Dendritic cell treated with granulocyte-macrophage colony-stimulating factor and Interleukin-4, amounts not matched to agents 40 ng/mL and 50 ng/mL, for 4 days (primary cell): ENCODE measurements around the gene HFE.
"Not testable (repeated sequence)": the region's sequence is repeated elsewhere in the genome, so short reads cannot be mapped to it uniquely, and the experiment has no call there.

Source experiments
- H3K27ac Mint-ChIP-seq: one replicate; pipeline ENCODE4 v1.8.0; 2022; ENCODE audit warnings: mild to moderate bottlenecking, mixed read lengths
- H3K27me3 Mint-ChIP-seq: one replicate; pipeline ENCODE4 v1.8.0; 2022; ENCODE audit warnings: mild to moderate bottlenecking, mixed read lengths
- H3K36me3 Mint-ChIP-seq: one replicate; pipeline ENCODE4 v1.8.0; 2022; ENCODE audit warnings: low read depth, mixed read lengths
- H3K4me1 Mint-ChIP-seq: one replicate; pipeline ENCODE4 v1.8.0; 2022; ENCODE audit warnings: low read depth, mixed read lengths
- H3K4me3 Mint-ChIP-seq: one replicate; pipeline ENCODE4 v1.8.0; 2022; ENCODE audit warnings: mild to moderate bottlenecking, moderate library complexity, mixed read lengths
- H3K9me3 Mint-ChIP-seq: one replicate; pipeline ENCODE4 v1.8.0; 2022; ENCODE audit warnings: mixed read lengths
- intact Hi-C: fragments of 100-400 bp; cut with micrococcal nuclease; formaldehyde crosslinking; loops from one replicate; pipeline ENCODE4 v1.15.0; 2022

The HFE gene

GRCh38 chr6:26087284-26088115 lies at the start of gene HFE:
Gene HFE, plus strand, starts transcription at chr6:26087429. Its CDS starts 12 bp downstream, at chr6:26087441.
- H3K4me1 Mint-ChIP-seq = peaks cover 34% of the 10 kb centered on the region
- H3K9me3 Mint-ChIP-seq = peaks cover 2% of the 10 kb centered on the region
- intact Hi-C loops = no loop called here
- peaks cover 8% of the 10 kb centered on the region for H3K27me3 Mint-ChIP-seq
- peaks cover 20% of the 10 kb centered on the region for H3K36me3 Mint-ChIP-seq
- peak within 1 kb of the TSS; percentile 94 for H3K27ac Mint-ChIP-seq
- peak within 1 kb of the TSS; percentile 94 for H3K4me3 Mint-ChIP-seq

GRCh38 chr6:26041946-26042345 lies 45.3 kb upstream of the HFE start:
- H3K4me1 Mint-ChIP-seq = peaks cover 24% of the 10 kb centered on the region
- no peaks in the 10 kb centered on the region for H3K9me3 Mint-ChIP-seq
- no peaks in the 10 kb centered on the region for H3K27me3 Mint-ChIP-seq
- no peaks in the 10 kb centered on the region for H3K36me3 Mint-ChIP-seq
- H3K4me3 Mint-ChIP-seq = no peak overlapping the region
- H3K27ac Mint-ChIP-seq = no peak overlapping the region
- intact Hi-C loops = no loop called here

- Mint-ChIP-seq H3K27me3 (no peaks in the 10 kb centered on the region), H3K27ac (peak overlapping the region; percentile 87), H3K9me3 (no peaks in the 10 kb centered on the region), H3K4me1 (peaks cover 24% of the 10 kb centered on the region), H3K36me3 (no peaks in the 10 kb centered on the region), H3K4me3 (peak overlapping the region; percentile 76)
- intact Hi-C loops = loop anchor here (1.0 kb wide), 1 partner anchor 10 kb away; a partner anchor contains a TSS
Measured at GRCh38 chr6:26043384-26044139, 43.7 kb upstream of the HFE start.

- Mint-ChIP-seq H3K27ac (peak overlapping the region; percentile 87), H3K27me3 (no peaks in the 10 kb centered on the region), H3K4me3 (peak overlapping the region; percentile 76), H3K36me3 (no peaks in the 10 kb centered on the region), H3K4me1 (peaks cover 24% of the 10 kb centered on the region), H3K9me3 (no peaks in the 10 kb centered on the region)
- intact Hi-C loops = loop anchor here (1.0 kb wide), 1 partner anchor 10 kb away; no protein-coding TSS in a partner anchor
Measured at GRCh38 chr6:26044140-26045064, 42.8 kb upstream of the HFE start.

GRCh38 chr6:26045065-26045927 lies 41.9 kb upstream of the HFE start:
- H3K36me3 Mint-ChIP-seq = no peaks in the 10 kb centered on the region
- peak overlapping the region; percentile 76 for H3K4me3 Mint-ChIP-seq
- H3K27me3 Mint-ChIP-seq = no peaks in the 10 kb centered on the region
- H3K27ac Mint-ChIP-seq = peak overlapping the region; percentile 87
- no peaks in the 10 kb centered on the region for H3K9me3 Mint-ChIP-seq
- intact Hi-C loops = loop anchor here (1.0 kb wide), 1 partner anchor 9 kb away; no protein-coding TSS in a partner anchor
- peaks cover 24% of the 10 kb centered on the region for H3K4me1 Mint-ChIP-seq

- no peaks in the 10 kb centered on the region for H3K9me3 Mint-ChIP-seq
- no peak overlapping the region for H3K4me3 Mint-ChIP-seq
- H3K36me3 Mint-ChIP-seq = no peaks in the 10 kb centered on the region
- peaks cover 24% of the 10 kb centered on the region for H3K4me1 Mint-ChIP-seq
- H3K27me3 Mint-ChIP-seq = no peaks in the 10 kb centered on the region
- peak overlapping the region; percentile 87 for H3K27ac Mint-ChIP-seq
- intact Hi-C loops = loop anchor here (1.0 kb wide), 1 partner anchor 8 kb away; no protein-coding TSS in a partner anchor
Measured at GRCh38 chr6:26045928-26046368, 41.3 kb upstream of the HFE start.

- H3K27ac Mint-ChIP-seq, H3K27me3 Mint-ChIP-seq, intact Hi-C loops, H3K4me3 Mint-ChIP-seq, H3K9me3 Mint-ChIP-seq, H3K36me3 Mint-ChIP-seq: not testable (repeated sequence)
- peaks cover 24% of the 10 kb centered on the region for H3K4me1 Mint-ChIP-seq
Measured at GRCh38 chr6:26047329-26047728, 39.9 kb upstream of the HFE start.

- intact Hi-C loops = no loop called here
- Mint-ChIP-seq H3K27ac (no peak overlapping the region), H3K36me3 (no peaks in the 10 kb centered on the region), H3K27me3 (no peaks in the 10 kb centered on the region), H3K4me1 (peaks cover 17% of the 10 kb centered on the region), H3K4me3 (no peak overlapping the region), H3K9me3 (no peaks in the 10 kb centered on the region)
Measured at GRCh38 chr6:26048590-26048989, 38.6 kb upstream of the HFE start.

- Mint-ChIP-seq H3K27ac (no peak overlapping the region), H3K27me3 (no peaks in the 10 kb centered on the region), H3K4me3 (no peak overlapping the region), H3K4me1 (peaks cover 25% of the 10 kb centered on the region), H3K9me3 (no peaks in the 10 kb centered on the region), H3K36me3 (peaks cover 13% of the 10 kb centered on the region)
- intact Hi-C loops = no loop called here
Measured at GRCh38 chr6:26051665-26052310, 35.4 kb upstream of the HFE start.

- H3K27me3 Mint-ChIP-seq, H3K27ac Mint-ChIP-seq, H3K4me3 Mint-ChIP-seq, H3K9me3 Mint-ChIP-seq, intact Hi-C loops: not testable (repeated sequence)
- peaks cover 25% of the 10 kb centered on the region for H3K4me1 Mint-ChIP-seq
- H3K36me3 Mint-ChIP-seq = peaks cover 13% of the 10 kb centered on the region
Measured at GRCh38 chr6:26052762-26053250, 34.4 kb upstream of the HFE start.

- H3K27ac Mint-ChIP-seq = peak overlapping the region; percentile 97
- H3K27me3 Mint-ChIP-seq = no peaks in the 10 kb centered on the region
- peak overlapping the region; percentile 85 for H3K4me3 Mint-ChIP-seq
- H3K4me1 Mint-ChIP-seq = peaks cover 25% of the 10 kb centered on the region
- intact Hi-C loops = loop anchor here (1.0 kb wide), 1 partner anchor 9 kb away; a partner anchor contains a TSS
- H3K9me3 Mint-ChIP-seq = no peaks in the 10 kb centered on the region
- peaks cover 13% of the 10 kb centered on the region for H3K36me3 Mint-ChIP-seq
Measured at GRCh38 chr6:26053992-26054780, 33.0 kb upstream of the HFE start.
